Activated CD4-positive, CD25-positive, alpha-beta regulatory T cell treated with anti-CD3 and anti-CD28 coated beads, Interleukin-2, amount 50 U/mL, for 16 hours (primary cell): Measurements from ENCODE around the gene RASSF5.
"Not testable (repeated sequence)": the region's sequence is repeated elsewhere in the genome, so short reads cannot be mapped to it uniquely, and the experiment has no call there.

ENCODE experiments used
- DNase-seq: peaks from one replicate; pipeline ENCODE4 v3.0.0-alpha.2; 2020; ENCODE audit warnings: low read depth, low spot score

Gene RASSF5

GRCh38 chr1:206569556-206569955 lies 62.2 kb downstream of the RASSF5 start:
- DNase-seq = no peak

DNA sequence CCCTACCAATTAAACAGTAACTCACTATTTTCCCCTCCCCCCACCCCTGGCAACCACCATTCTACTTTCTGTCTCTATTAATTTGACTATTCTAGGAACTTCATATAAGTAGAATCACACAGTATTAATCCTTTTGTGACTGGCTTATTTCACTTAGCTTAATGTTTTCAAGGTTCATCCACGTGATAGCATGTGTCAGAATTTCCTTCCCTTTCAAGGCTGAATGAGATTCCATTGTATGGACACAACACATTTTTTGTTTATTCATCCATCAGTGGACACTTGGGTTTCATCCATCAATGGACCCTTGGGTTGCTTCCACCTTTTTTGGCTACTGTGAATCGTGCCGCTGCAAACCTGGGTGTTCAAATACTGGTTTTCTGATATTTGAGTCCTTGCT lies 63.2 kb downstream of the RASSF5 start:
- DNase-seq = no peak

- no peak for DNase-seq
Measured at GRCh38 chr1:206572835-206573234, 65.5 kb downstream of the RASSF5 start.

DNA sequence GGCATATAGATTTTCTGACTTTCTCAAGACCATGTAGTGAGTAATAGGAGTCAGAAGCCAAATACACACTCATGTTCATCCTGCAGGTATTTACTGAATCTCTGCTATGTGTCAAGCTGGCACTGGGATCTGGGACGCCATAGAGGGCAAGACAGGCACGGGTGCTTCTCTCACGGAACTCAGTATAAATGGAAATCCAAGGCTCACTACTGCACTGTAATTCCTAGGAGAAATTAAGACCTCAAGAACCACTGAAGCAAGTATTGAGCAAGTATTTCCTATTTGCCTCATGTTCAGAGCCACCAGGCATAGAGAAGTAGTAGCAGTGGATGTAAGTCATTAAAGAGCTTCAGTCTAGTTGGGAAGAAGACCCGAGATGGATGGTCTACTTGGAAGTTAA lies 66.0 kb downstream of the RASSF5 start:
- DNase-seq = no peak

DNA sequence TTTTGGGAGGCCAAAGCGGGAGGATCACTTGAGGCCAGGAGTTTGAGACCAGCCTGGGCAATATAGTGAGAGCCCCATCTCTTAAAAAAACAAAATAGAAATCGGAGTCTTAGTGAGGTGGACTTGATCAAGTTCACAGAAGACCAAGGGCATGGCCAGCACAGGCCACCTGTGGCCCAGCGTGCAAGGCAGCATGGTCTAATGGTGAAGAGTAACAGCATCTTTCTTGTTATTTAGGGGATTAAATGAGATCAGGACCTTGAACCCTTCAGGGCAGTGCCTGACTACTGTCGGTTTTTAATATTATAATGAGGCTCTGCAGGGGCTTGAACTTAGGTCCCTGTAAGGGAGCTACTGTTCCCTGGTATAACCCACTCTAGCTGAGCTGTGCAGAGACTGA lies 66.4 kb downstream of the RASSF5 start:
- DNase-seq = no peak

GRCh38 chr1:206575165-206575893 lies 68.0 kb downstream of the RASSF5 start:
- no peak for DNase-seq

- DNase-seq = no peak
Measured at GRCh38 chr1:206575894-206576737, 68.8 kb downstream of the RASSF5 start.

DNA sequence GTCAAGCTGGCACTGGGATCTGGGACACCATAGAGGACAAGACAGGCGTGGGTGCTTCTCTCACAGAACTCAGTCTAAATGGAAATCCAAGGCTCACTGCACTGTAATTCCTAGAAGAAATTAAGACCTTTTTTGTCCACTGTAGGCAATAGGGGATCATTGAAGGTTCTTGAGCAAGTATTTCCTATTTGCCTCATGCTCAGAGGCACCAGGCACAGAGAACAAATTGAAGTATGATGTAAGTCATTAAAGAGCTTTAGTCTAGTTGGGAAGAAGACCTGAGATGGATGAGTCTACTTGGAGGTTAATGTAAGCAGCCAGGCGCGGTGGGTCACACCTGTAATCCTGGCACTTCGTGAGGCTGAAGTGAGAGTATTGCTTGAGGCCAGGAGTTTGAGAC lies 70.3 kb downstream of the RASSF5 start:
- DNase-seq = no peak

GRCh38 chr1:206578068-206578977 lies 71.0 kb downstream of the RASSF5 start:
- no peak for DNase-seq

DNA sequence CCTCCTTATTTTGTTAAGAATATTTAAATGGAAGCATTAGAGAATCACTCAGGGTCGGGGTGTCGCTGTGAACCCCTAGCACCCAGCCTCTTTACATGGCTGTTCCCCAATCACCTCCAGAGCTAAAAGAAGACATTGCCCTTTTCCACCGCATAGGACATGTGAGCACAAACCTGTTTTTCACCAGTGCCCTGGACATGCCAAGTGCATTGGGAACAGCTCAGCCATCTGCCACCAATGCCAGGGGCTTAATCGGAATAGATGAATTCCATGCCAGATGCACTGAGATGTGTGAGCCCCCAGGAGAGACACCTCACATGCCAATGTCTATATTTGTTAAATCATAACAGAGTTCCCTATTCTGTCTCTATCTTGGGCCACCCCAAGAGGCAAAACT lies 71.6 kb downstream of the RASSF5 start:
- DNase-seq = no peak

DNA sequence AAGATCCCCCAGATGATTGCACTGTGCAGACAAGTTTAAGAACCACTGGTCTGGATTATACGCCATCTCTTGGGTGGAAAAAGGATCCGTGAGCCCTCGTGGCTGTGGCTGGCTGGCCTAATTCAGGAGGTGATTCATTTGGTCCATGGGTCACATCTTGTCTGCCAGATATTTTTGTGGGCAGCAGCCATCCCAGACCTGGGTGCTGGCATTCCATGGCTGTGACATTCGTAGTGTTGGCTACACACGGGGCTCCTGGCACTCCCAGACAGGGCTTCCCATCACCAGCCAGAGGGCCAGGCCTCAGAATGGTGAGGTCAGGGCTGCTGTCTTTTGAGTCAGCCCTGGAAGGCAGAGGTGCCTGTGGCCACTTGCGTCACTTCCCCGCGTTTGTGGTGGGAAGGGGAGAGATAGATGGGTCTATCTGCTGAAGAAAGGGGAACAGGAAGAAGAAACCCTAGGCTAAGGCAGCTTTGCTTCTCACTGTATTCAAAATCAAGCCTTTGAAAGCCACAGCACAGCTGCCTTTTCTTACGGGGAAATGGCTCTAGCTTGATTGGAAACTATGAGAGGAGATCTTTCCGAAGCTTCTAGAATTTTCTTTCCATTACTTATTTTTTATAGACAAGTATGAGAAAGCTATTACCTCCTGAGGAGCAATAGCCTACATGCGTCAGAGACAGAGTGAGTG lies 72.6 kb downstream of the RASSF5 start:
- DNase-seq = peak; percentile 66

DNA sequence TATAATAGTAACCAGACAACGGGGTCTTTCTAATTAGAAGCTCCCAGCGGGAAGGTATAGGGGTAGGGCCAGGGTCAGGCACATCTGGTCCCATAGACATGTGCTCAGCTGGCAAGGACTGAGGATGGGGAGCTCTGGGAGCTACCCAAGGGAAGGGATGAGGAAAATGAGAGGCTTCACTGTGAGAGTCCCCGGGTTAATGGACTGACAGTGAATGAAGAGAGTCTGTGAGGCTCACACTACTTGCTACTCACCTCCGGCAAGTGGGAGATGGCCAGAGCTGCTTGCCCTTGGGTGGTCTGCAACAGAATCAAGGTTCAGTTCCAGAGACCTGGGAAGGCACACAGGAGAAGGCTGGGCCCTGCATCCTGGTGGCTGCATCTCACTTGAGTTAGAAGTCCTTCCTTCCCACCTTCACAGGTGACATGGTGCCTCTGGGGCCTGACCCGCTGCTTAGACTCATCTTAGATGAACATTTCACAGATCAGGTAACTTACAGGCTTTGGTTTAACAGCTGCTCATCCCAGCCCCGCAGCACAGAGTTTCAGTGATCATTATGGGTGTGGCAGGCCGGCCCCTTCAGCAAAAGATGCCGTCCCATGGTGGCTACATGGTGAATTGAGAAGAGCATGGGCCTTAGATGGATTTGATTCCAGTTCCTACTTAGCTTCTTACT lies 73.2 kb downstream of the RASSF5 start:
- no peak for DNase-seq

DNA sequence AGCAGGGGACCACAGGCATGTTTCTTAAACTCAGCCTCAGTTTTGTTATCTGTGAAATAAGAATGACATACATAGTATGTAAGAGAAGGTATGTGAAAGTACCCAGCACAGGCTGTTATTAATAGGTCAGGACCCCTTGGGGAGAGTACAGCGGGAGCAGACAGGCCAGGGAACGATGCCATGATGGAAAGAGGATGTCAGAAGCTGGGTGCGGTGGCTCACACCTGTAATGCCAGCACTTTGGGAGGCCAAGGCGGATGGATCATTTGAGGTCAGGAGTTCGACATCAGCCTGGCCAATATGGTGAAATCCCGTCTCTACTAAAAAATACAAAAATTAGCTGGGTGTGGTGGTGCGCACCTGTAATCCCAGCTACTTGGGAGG lies 73.8 kb downstream of the RASSF5 start:
- DNase-seq = not testable (repeated sequence)

- DNase-seq = no peak
Measured at GRCh38 chr1:206581571-206581981, 74.2 kb downstream of the RASSF5 start.

DNA sequence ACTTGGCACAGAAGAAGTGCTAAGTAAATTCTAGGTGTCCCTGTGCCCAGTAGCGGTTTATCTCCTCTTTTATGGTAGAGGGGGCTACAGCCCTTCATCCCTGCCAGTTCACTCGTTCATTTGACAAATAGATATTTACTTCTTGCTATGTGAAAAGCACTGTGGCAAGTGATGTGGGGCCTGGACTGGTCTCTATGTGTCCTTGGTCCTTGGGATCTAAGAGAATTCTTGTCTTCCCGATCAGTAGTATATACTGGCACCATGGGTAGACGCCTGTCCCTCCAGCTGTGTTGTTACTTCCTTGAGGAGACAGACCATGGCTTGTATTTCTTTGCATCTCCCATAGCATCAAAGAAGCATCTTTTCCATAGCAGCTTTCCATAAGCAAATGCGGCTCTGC lies 75.2 kb downstream of the RASSF5 start:
- no peak for DNase-seq

GRCh38 chr1:206582971-206583706 lies 75.8 kb downstream of the RASSF5 start:
- no peak for DNase-seq

DNA sequence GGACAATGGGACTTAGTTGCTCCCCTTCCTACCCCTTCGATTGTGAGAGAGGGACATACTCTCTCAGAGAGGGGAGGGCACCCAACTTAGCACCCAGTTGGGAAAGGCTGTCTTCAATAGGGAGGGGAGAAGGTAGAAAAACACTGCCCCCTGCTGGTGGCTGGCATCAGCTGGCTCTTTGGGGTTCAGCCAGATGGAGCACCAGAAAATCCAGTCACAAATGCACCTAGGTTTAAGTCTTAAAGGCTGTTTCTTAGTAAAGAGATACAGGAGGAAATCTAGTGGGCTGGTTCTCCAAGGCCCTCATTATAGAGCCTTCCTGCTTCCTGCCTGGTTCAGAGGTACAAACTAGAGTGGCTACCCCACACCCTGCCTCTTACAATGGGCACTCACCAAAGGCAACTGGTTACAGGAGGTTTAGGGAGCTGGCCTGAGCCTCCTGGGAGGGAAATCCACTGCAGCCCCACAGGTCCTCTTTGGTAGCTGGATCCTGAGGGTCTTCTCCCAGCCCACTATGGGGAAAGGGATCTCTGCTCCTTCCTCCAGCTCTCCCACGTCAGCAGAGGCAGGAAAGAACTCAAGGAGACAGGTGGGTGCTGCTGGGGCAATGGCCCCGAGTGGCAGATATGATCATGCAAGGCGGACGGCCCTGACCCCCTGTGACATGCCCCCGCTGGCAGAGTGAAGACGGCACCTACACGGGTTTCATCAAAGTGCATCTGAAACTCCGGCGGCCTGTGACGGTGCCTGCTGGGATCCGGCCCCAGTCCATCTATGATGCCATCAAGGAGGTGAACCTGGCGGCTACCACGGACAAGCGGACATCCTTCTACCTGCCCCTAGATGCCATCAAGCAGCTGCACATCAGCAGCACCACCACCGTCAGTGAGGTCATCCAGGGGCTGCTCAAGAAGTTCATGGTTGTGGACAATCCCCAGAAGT lies 76.6 kb downstream of the RASSF5 start:
- peak; percentile 71 for DNase-seq

- no peak for DNase-seq
Measured at GRCh38 chr1:206584683-206585082, 77.4 kb downstream of the RASSF5 start.
